DOHH2 (cell line): ENCODE measurements around the gene PTPRS.

Experiments
- H3F3A ChIP-seq: fragments of 200-600 bp; sonication (generic), shearing (Covaris generic); 2 replicates; pipeline ENCODE4 v1.6.0; 2016; ENCODE audit warnings: antibody characterized with exemption, mild to moderate bottlenecking; ENCODE audit not compliant: control insufficient read depth, insufficient read depth
- H3K27ac ChIP-seq: fragments of 200-600 bp; sonication (generic); 2 replicates; pipeline ENCODE4 v1.5.1; 2014; ENCODE audit warnings: low read depth, mild to moderate bottlenecking, low read length, moderate library complexity
- H3K27me3 ChIP-seq: fragments of 200-600 bp; sonication (generic); 2 replicates; pipeline ENCODE4 v1.6.1; 2014; ENCODE audit warnings: mild to moderate bottlenecking, low read length, mixed read lengths; ENCODE audit not compliant: control insufficient read depth
- H3K36me3 ChIP-seq: fragments of 200-600 bp; sonication (generic); 2 replicates; pipeline ENCODE4 v1.6.1; 2014; ENCODE audit warnings: mild to moderate bottlenecking, low read length, moderate library complexity, mixed read lengths; ENCODE audit not compliant: control insufficient read depth
- H3K4me1 ChIP-seq: fragments of 200-600 bp; sonication (generic); 2 replicates; pipeline ENCODE4 v1.6.1; 2014; ENCODE audit warnings: mild to moderate bottlenecking, low read length, mixed read lengths; ENCODE audit not compliant: control insufficient read depth
- H3K4me2 ChIP-seq: fragments of 200-600 bp; sonication (generic); 2 replicates; pipeline ENCODE4 v1.6.0; 2014; ENCODE audit warnings: mild to moderate bottlenecking, low read length, moderate library complexity
- H3K4me3 ChIP-seq: fragments of 200-600 bp; sonication (generic); 2 replicates; pipeline ENCODE4 v1.5.1; 2014; ENCODE audit warnings: mild to moderate bottlenecking, low read length, mixed read lengths
- H3K79me2 ChIP-seq: fragments of 200-600 bp; sonication (generic); 2 replicates; pipeline ENCODE4 v1.6.1; 2014; ENCODE audit warnings: mild to moderate bottlenecking, low read length, mixed read lengths; ENCODE audit not compliant: control insufficient read depth
- H3K9me2 ChIP-seq: fragments of 200-600 bp; sonication (generic); replicated peaks from 2 replicates; pipeline ENCODE4 v1.6.1; 2014; ENCODE audit warnings: mild to moderate bottlenecking, low read length, mixed read lengths; ENCODE audit not compliant: control insufficient read depth
- H3K9me3 ChIP-seq: fragments of 200-600 bp; sonication (generic); 2 replicates; pipeline ENCODE4 v1.6.1; 2014; ENCODE audit warnings: antibody characterized with exemption, low read length, mixed read lengths; ENCODE audit not compliant: control insufficient read depth, insufficient read depth
- H4K20me1 ChIP-seq: fragments of 200-600 bp; sonication (generic); 2 replicates; pipeline ENCODE4 v1.6.0; 2014; ENCODE audit warnings: low read depth, mild to moderate bottlenecking, antibody characterized with exemption, low read length, moderate library complexity; ENCODE audit not compliant: control insufficient read depth, insufficient read depth
- CTCF ChIP-seq: fragments of 200-600 bp; sonication (generic); IDR thresholded peaks from one replicate; pipeline ENCODE4 v1.5.1; 2014; ENCODE audit warnings: antibody characterized with exemption, mild to moderate bottlenecking, low read depth, low read length; ENCODE audit not compliant: poor library complexity, severe bottlenecking
- EZH2phosphoT487 ChIP-seq: fragments of 200-600 bp; sonication (generic); IDR thresholded peaks from 2 replicates; pipeline ENCODE4 v1.6.1; 2017; ENCODE audit warnings: borderline replicate concordance, mild to moderate bottlenecking, antibody characterized with exemption, low read length, moderate library complexity, mixed read lengths

Gene PTPRS

GRCh38 chr19:5296457-5297271 lies 43.9 kb downstream of the PTPRS start:
- H3K9me2 ChIP-seq, result no peaks in the 10 kb centered on the region

DNA sequence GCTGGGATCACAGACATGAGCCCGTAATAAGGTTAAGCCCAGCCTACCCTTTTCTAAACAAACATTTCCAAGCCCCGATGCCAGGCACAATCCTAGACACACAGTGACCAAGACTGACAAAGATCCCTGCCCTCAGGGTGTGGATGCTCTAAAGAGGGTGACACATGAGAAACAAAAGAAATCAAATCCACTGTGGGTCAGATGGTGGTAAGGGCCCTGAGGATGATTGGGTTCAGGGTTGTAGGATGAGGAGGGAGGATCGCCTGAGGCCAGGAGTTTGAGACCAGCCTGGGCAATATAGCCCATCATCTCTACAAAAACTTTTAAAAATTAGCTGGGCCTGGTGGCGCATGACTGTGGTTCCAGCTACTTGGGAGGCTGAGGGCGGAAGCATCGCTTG lies 44.6 kb downstream of the PTPRS start:
- no peak overlapping the region for H3K27ac ChIP-seq
- H3F3A ChIP-seq, result no peaks in the 10 kb centered on the region
- H3K4me1 ChIP-seq, result peaks cover 26% of the 10 kb centered on the region
- no peak overlapping the region for H3K4me2 ChIP-seq
- H4K20me1 ChIP-seq, result 0 out of 2 replicates have a peak, but pooled peaks cover 5% of the 10 kb centered on the region
- no peaks in the 10 kb centered on the region for H3K9me3 ChIP-seq
- H3K79me2 ChIP-seq, result peaks cover 16% of the 10 kb centered on the region
- TF ChIP-seq CTCF (no peak), EZH2phosphoT487 (no peak)
- no peaks in the 10 kb centered on the region for H3K36me3 ChIP-seq
- H3K27me3 ChIP-seq, result no peaks in the 10 kb centered on the region
- H3K4me3 ChIP-seq, result no peak overlapping the region
- no peaks in the 10 kb centered on the region for H3K9me2 ChIP-seq

More at GRCh38 chr19:5296457-5297271, 43.9 kb downstream of the PTPRS start:
- Histone ChIP-seq H3K36me3 (no peaks in the 10 kb centered on the region), H3K27ac (no peak overlapping the region), H3K79me2 (peaks cover 9% of the 10 kb centered on the region), H3K9me3 (no peaks in the 10 kb centered on the region), H3K4me2 (no peak overlapping the region), H3K4me1 (peaks cover 23% of the 10 kb centered on the region), H3K4me3 (no peak overlapping the region), H3F3A (no peaks in the 10 kb centered on the region), H3K27me3 (no peaks in the 10 kb centered on the region), H4K20me1 (0 out of 2 replicates have a peak, but pooled peaks cover 5% of the 10 kb centered on the region)
- TF ChIP-seq EZH2phosphoT487 (no peak), CTCF (no peak)

DNA sequence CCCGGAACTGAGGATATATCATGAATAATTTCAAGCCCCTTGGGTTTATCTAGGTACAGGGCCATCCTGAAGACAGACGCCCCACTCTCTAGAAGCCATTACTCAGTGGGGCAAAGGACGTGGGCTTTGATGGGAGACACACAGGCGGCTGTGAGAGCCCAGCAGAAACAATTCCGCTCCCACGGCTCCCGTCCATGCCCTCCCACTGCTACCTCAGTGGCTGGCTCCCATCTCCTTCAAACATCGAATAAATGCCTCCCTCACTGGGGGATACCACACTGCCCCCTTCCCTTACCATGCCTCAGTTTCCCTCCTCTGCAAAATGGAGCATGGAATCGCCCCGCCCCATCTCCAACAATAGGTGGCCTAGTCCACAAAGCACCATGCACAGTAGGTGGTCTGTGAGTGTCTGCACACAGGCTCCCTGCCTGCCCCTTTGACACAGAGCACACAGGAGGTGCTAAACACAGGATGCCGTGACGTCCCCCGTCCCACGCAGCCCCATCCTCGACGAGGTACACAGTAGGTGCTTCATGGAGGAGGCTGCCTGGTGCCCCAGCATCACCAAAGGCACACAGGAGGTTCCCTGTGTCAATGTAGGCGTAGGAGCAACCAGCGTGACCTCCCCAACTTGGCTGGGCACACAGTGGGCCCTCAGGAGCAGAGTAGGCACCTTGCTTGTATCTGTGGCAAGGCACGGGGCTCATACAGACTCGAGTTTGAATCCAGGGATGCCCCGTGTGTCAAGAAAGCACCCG lies 46.0 kb downstream of the PTPRS start:
- no peak for TF ChIP-seq CTCF
- no peak for TF ChIP-seq EZH2phosphoT487
- Histone ChIP-seq H4K20me1 (0 out of 2 replicates have a peak, but pooled peaks cover 5% of the 10 kb centered on the region), H3K36me3 (no peaks in the 10 kb centered on the region), H3F3A (no peaks in the 10 kb centered on the region), H3K27me3 (no peaks in the 10 kb centered on the region), H3K9me2 (no peaks in the 10 kb centered on the region), H3K27ac (no peak overlapping the region), H3K4me3 (no peak overlapping the region), H3K79me2 (peaks cover 27% of the 10 kb centered on the region), H3K4me1 (peaks cover 32% of the 10 kb centered on the region), H3K9me3 (no peaks in the 10 kb centered on the region), H3K4me2 (no peak overlapping the region)
